Retinal pigment epithelial cell (primary cell): Measurements from ENCODE around the gene MCOLN3.
"Not testable (repeated sequence)": the region's sequence is repeated elsewhere in the genome, so short reads cannot be mapped to it uniquely, and the experiment has no call there.

ENCODE experiments used
- DNase-seq: peaks from one replicate; pipeline ENCODE4 v3.0.0-alpha.2; 2010; ENCODE audit warnings: low read depth
- H3K4me3 ChIP-seq: 2 replicates; pipeline ENCODE4 v1.5.1; 2011; ENCODE audit warnings: mild to moderate bottlenecking, low read length, control low read depth, moderate library complexity
- TF ChIP-seq, protein P1 (sequence below): conservative IDR thresholded peaks from 2 replicates; pipeline ENCODE4 v1.5.1; 2011; ENCODE audit warnings: low read depth, low read length, control low read depth, inconsistent platforms

Gene MCOLN3

GRCh38 chr1:85028151-85028550 lies 20.1 kb downstream of the MCOLN3 start:
- no peak for DNase-seq
- TF ChIP-seq, protein P1, sequence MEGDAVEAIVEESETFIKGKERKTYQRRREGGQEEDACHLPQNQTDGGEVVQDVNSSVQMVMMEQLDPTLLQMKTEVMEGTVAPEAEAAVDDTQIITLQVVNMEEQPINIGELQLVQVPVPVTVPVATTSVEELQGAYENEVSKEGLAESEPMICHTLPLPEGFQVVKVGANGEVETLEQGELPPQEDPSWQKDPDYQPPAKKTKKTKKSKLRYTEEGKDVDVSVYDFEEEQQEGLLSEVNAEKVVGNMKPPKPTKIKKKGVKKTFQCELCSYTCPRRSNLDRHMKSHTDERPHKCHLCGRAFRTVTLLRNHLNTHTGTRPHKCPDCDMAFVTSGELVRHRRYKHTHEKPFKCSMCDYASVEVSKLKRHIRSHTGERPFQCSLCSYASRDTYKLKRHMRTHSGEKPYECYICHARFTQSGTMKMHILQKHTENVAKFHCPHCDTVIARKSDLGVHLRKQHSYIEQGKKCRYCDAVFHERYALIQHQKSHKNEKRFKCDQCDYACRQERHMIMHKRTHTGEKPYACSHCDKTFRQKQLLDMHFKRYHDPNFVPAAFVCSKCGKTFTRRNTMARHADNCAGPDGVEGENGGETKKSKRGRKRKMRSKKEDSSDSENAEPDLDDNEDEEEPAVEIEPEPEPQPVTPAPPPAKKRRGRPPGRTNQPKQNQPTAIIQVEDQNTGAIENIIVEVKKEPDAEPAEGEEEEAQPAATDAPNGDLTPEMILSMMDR = no peak
- H3K4me3 ChIP-seq = no peak overlapping the region

DNA sequence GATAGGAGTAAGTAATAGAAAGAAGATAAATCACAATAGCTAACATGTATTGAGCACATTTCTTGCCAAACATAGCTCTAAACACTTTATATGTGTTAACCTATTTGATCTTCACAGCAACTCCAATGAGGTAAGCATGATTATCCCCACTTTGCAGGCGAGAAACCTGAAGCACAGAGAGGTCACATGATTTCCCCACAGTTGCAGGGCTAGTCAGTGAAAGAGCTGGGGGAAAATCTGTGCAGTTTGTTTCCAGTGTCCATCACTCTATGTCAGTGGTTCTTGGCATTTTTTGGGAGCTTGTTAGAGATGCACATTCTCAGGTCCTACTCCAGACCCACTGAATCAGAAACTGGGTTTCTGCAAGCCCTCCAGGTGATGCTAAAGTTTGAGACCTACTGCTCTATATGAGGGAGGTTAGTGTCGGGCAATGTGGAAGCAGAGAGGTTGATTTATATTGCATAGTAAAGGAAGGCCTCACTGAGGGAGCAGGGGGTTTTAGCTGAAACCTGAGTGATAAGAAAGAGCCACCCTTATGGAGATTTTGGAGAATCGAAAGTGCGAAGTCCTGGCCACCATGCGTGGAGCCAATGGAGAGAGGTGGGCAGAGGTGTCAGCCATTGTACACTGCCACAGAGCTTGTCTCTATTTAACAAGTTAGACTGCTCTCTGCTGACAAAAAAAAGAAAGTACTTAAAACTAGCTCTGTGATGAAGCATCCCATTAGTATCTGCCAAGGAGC lies 20.9 kb downstream of the MCOLN3 start:
- no peak overlapping the region for H3K4me3 ChIP-seq
- DNase-seq = no peak
- TF ChIP-seq, protein P1 = no peak

DNA sequence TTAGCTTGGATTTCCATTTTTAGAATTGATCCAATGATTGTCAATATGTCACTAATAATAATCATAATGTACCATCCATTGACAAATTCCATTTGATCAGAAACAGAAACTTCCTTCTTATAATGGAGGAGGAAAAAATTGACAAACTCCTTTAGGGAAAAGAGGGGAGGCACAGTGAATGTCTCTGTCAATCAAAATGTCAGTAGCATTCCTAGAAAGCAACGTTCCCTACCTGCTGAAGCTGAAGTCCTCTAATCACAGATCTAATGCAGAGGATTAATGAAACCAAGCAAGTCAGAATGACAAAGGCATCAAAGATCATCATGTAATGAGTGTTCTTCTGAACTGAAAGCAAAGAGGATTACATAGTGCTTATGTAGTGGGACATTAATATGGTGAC lies 22.4 kb downstream of the MCOLN3 start:
- DNase-seq = no peak
- TF ChIP-seq, protein P1 = no peak
- H3K4me3 ChIP-seq = no peak overlapping the region

DNA sequence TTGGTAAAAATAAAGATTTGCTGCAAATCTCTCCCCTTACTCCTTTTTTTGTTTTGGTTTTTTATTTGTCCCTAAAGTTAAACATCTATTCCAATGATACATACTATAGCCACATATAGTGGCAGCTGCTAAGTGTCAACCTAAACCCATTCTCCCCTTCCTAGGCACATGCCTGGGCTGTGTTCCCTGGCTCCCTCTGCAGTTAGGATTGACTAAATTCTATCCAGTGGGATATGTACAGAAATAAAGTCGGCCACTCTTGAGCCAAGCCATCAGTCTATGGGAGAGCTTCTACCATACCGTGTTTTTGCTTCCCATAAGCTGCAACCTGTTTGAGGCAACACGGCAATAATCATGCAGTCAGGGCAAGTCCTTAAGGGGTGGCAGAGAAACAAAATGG lies 23.6 kb downstream of the MCOLN3 start:
- H3K4me3 ChIP-seq = no peak overlapping the region
- DNase-seq = no peak
- TF ChIP-seq, protein P1 = no peak

DNA sequence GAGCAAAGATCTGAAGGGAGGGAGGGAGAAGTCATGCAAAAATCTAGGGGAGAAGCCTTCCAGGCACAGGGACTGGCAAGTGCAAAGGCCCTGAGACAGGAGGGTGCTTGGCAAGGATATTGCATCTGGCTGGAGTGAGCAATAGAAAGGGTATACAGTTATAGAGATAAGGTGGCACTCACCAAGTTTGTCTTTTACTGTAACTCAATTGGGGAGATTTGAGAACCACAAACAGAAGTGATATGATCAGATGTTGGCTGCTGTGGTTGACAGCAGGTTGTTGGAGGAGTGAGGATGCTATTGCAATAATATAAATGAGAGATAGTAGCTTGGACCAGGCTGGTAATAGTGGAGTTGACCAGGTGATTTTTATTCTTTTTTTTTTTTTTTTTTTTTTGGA lies 25.6 kb downstream of the MCOLN3 start:
- DNase-seq = no peak

DNA sequence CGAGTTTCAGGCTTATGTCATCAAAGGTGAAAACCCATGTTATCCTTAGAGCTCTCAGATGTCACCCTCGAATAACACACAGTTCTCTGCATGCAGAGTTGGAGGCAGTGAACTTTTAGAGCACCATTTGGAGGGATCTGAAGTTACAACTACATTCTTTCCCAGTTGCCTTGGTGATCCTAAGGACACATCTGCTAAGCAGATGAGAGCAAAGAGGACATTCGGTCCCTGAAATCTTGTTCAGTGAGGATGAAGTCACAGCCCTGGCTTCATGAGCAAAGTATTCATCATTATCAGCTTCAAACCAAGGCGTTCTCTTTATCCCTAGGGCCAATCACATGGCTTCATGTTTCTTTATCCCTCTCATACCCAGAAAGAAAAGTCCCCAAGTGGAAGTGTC lies 28.3 kb downstream of the MCOLN3 start:
- TF ChIP-seq, protein P1 = no peak
- no peak for DNase-seq
- H3K4me3 ChIP-seq = no peak overlapping the region

More for the DNA sequence above, 25.6 kb downstream of the MCOLN3 start:
- H3K4me3 ChIP-seq = no peak overlapping the region
- TF ChIP-seq, protein P1 = no peak

DNA sequence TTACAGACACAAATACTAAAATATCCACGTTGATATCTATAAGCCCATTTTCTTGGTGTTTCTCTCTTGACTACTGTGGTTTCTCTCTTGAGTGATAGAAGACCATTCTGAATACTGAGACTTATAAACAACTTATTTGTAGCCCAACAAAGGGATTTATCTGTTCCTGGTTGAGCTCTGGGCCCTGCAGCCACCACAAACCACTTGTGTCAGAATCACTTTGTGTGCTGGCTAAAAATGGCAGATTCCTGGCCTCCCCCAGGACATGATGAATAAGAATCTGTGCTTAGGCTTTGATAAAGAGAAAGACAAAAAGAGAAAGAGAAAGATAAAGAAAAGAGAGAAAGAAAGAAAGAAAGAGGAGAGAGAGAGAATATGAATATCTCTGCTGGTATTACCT lies 32.5 kb downstream of the MCOLN3 start:
- H3K4me3 ChIP-seq = no peak overlapping the region
- TF ChIP-seq, protein P1 = no peak
- DNase-seq = no peak

DNA sequence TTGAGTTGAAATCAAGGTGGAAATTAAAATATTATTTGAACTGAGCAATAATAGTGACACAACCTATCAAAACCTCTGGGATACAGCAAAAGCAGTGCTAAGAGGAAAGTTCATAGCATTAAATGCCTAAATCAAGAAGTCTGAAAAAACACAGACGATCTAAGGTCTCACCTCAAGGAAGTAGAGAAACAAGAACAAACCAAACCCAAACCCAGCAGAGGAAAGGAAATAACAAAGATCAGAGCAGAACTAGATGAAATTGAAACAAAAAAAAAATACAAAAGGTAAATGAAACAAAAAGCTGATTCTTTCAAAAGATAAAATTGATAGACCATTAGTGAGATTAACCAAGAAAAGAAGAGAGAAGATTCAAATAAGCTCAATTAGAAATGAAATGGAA lies 42.7 kb downstream of the MCOLN3 start:
- H3K4me3 ChIP-seq, DNase-seq: not testable (repeated sequence)
